Hepatocyte (in vitro differentiated cells): Measurements from ENCODE around the gene PRR12. TPM values are rescaled to one million over a fixed set of nuclear protein-coding genes. Genes with fewer than 3 reads are reported as not detected.

Experiments
- DNase-seq: peaks from one replicate; pipeline ENCODE4 v3.0.0-alpha.2; 2016; ENCODE audit warnings: low spot score
- H2AFZ ChIP-seq: fragments of 200-600 bp; sonication (generic); 2 replicates; pipeline ENCODE4 v1.6.0; 2016; ENCODE audit warnings: antibody characterized with exemption, mild to moderate bottlenecking
- H3K27ac ChIP-seq: fragments of 200-600 bp; sonication (generic); 2 replicates; pipeline ENCODE4 v1.5.1; 2016; ENCODE audit warnings: mild to moderate bottlenecking
- H3K27me3 ChIP-seq: fragments of 200-600 bp; sonication (generic); 2 replicates; pipeline ENCODE4 v1.6.1; 2016
- H3K36me3 ChIP-seq: fragments of 200-600 bp; sonication (generic); replicated peaks from 2 replicates; pipeline ENCODE4 v1.5.1; 2016; ENCODE audit warnings: low read depth; ENCODE audit not compliant: insufficient read depth
- H3K4me1 ChIP-seq: fragments of 200-600 bp; sonication (generic); 2 replicates; pipeline ENCODE4 v1.5.1; 2016; ENCODE audit warnings: mild to moderate bottlenecking, moderate library complexity; ENCODE audit not compliant: insufficient read depth
- H3K4me2 ChIP-seq: fragments of 200-600 bp; sonication (generic); 2 replicates; pipeline ENCODE4 v1.6.0; 2016
- H3K4me3 ChIP-seq: fragments of 200-600 bp; sonication (generic); 2 replicates; pipeline ENCODE4 v1.5.1; 2016; ENCODE audit warnings: mild to moderate bottlenecking
- H3K79me2 ChIP-seq: fragments of 200-600 bp; sonication (generic); 2 replicates; pipeline ENCODE4 v1.6.0; 2017; ENCODE audit warnings: mild to moderate bottlenecking
- H3K9me2 ChIP-seq: fragments of 200-600 bp; sonication (generic); replicated peaks from 2 replicates; pipeline ENCODE4 v1.6.0; 2017; ENCODE audit warnings: mild to moderate bottlenecking; ENCODE audit not compliant: insufficient read depth
- H3K9me3 ChIP-seq: fragments of 200-600 bp; sonication (generic); 2 replicates; pipeline ENCODE4 v1.5.1; 2016; ENCODE audit warnings: low read depth, mild to moderate bottlenecking
- H4K20me1 ChIP-seq: fragments of 200-600 bp; sonication (generic); 2 replicates; pipeline ENCODE4 v1.6.0; 2016; ENCODE audit warnings: mild to moderate bottlenecking; ENCODE audit not compliant: insufficient read depth, poor library complexity, severe bottlenecking
- EZH2 ChIP-seq: fragments of 200-600 bp; sonication (generic); IDR thresholded peaks from 2 replicates; pipeline ENCODE4 v1.6.1; 2016; ENCODE audit warnings: antibody characterized with exemption, mild to moderate bottlenecking, borderline replicate concordance
- EZH2phosphoT487 ChIP-seq: fragments of 200-600 bp; sonication (generic); IDR thresholded peaks from one replicate; pipeline ENCODE4 v1.6.1; 2018; ENCODE audit warnings: antibody characterized with exemption, mild to moderate bottlenecking, low read depth, moderate library complexity; ENCODE audit not compliant: unreplicated experiment, severe bottlenecking
- whole genome bisulfite sequencing: methylation state at CpG from one replicate; pipeline ENCODE4 v1.1.6; 2016; ENCODE audit warnings: low lambda C conversion rate; ENCODE audit errors: missing lambda C conversion rate; 5-methylcytosine and 5-hydroxymethylcytosine counted together
- polyA plus RNA-seq: library from polyadenylated mRNA; unstranded; fragments of >200 nt; fragmentation: Nextera tagmentation; extraction: Ambion mirVana; gene quantifications from 2 replicates; pipeline ENCODE4 v1.2.1, GENCODE V29; 2016
- total RNA-seq: library from RNA; depleted of rRNA; stranded (reverse); fragments of >200 nt; gene quantifications from 2 replicates; pipeline ENCODE4 v1.2.3, GENCODE V29; 2014
- TF ChIP-seq, protein P1 (sequence below): fragments of 200-600 bp; sonication (generic); IDR thresholded peaks from 2 replicates; pipeline ENCODE4 v1.5.1; 2016; ENCODE audit warnings: antibody characterized with exemption, mild to moderate bottlenecking; ENCODE audit not compliant: poor library complexity

The PRR12 gene
- total and polyA plus RNA-seq, 2 experiments from 2014 or later = 2.7 to 3.7 TPM

DNA sequence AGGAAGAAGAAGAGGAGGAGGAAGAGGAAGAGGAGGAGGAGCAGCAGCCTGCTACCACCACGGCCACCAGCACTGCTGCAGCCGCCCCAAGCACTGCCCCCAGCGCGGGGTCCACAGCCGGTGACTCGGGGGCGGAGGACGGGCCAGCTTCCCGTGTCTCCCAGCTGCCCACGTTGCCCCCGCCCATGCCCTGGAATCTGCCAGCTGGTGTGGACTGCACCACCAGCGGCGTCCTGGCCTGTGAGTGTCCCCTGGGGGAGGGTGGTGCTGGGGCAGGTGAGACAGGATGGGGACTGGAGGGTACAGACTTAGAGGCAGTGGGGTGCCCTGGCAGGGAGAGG, 62.5 kb downstream of the PRR12 start:
- H4K20me1 ChIP-seq = no peaks in the 10 kb centered on the region
- H3K4me2 ChIP-seq = no peak overlapping the region
- no peaks in the 10 kb centered on the region for H3K9me2 ChIP-seq
- no peak for DNase-seq
- H3K4me1 ChIP-seq = no peaks in the 10 kb centered on the region
- no peak overlapping the region for H3K4me3 ChIP-seq
- H3K9me3 ChIP-seq = no peaks in the 10 kb centered on the region
- H3K27ac ChIP-seq = no peak overlapping the region
- no peak overlapping the region for H2AFZ ChIP-seq
- 100% methylated on average over 9 of the region's 13 CpGs for WGBS
- no peaks in the 10 kb centered on the region for H3K27me3 ChIP-seq
- H3K36me3 ChIP-seq = no peaks in the 10 kb centered on the region
- TF ChIP-seq EZH2 (no peak), EZH2phosphoT487 (no peak)
- TF ChIP-seq, protein P1, sequence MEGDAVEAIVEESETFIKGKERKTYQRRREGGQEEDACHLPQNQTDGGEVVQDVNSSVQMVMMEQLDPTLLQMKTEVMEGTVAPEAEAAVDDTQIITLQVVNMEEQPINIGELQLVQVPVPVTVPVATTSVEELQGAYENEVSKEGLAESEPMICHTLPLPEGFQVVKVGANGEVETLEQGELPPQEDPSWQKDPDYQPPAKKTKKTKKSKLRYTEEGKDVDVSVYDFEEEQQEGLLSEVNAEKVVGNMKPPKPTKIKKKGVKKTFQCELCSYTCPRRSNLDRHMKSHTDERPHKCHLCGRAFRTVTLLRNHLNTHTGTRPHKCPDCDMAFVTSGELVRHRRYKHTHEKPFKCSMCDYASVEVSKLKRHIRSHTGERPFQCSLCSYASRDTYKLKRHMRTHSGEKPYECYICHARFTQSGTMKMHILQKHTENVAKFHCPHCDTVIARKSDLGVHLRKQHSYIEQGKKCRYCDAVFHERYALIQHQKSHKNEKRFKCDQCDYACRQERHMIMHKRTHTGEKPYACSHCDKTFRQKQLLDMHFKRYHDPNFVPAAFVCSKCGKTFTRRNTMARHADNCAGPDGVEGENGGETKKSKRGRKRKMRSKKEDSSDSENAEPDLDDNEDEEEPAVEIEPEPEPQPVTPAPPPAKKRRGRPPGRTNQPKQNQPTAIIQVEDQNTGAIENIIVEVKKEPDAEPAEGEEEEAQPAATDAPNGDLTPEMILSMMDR = no peak
- peaks cover 10% of the 10 kb centered on the region for H3K79me2 ChIP-seq

DNA sequence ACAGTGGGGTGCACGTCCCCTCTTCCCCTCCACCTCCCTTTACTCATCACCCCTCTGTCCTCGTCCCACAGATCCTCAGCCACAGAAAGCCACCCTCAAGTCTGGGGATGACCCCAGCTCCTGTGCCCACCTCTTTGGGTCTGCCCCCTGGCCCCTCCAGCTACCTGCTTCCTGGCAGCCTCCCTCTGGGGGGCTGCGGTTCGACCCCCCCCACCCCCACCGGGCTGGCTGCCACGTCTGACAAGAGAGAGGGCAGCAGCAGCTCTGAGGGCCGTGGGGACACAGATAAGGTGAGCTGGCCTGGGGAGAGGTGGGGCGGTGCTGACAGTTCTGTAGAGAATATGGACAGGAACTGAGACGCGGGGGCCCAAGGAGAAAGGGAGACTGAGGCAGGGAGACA, 63.6 kb downstream of the PRR12 start:
- Histone ChIP-seq H3K27ac (no peak overlapping the region), H3K27me3 (no peaks in the 10 kb centered on the region), H4K20me1 (no peaks in the 10 kb centered on the region), H3K79me2 (peaks cover 3% of the 10 kb centered on the region), H3K9me3 (no peaks in the 10 kb centered on the region), H3K4me3 (no peak overlapping the region), H3K9me2 (no peaks in the 10 kb centered on the region), H2AFZ (no peak overlapping the region), H3K4me1 (no peaks in the 10 kb centered on the region), H3K36me3 (no peaks in the 10 kb centered on the region), H3K4me2 (no peak overlapping the region)
- no peak for DNase-seq
- 94% methylated on average over 10 of the region's 10 CpGs for WGBS
- TF ChIP-seq, protein P1 = no peak
- TF ChIP-seq EZH2 (no peak), EZH2phosphoT487 (no peak)

DNA sequence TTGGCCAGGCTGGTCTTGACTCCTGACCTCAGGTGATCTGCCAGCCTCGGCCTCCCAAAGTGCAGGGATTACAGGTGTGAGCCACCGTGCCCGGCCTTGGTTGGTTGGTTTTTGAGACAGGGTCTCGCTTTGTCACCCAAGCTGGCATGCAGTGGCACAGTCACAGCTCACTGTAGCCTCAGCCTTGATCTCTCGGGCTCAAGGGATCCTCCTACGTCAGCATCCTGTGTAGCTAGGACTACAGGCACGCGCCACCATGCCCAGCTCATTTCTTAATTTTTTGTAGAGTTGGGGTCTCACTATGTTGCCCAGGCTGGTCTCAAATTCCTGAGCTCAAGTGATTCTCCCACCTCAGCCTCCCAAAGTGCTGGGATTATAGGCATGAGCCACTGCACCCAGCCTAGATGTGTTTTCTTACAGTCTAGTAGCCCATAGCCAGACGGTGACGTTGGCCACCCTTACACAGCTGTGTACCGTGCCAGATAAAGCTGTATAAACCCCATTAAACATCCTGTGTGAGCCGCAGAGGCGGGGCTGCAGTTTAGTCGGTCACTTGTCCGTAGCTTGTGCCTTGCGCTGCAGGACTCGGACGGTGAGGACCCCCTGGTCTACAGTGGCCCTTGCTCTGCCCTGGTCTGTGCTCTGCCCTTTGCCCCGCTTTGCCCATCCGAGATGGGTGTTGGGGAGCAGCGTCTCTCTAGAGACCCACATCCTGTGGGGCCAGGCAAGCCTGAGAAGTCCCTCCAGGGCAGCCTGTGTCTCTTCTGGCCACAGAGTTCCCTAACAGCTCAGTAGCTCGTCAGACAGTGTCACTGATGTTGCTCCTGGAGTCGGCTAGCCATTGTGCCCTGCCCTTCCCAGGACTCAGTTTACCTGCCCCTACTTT, 64.8 kb downstream of the PRR12 start:
- Histone ChIP-seq H3K9me3 (no peaks in the 10 kb centered on the region), H3K27me3 (no peaks in the 10 kb centered on the region), H3K27ac (no peak overlapping the region), H2AFZ (no peak overlapping the region), H3K9me2 (no peaks in the 10 kb centered on the region), H3K79me2 (no peaks in the 10 kb centered on the region), H3K36me3 (no peaks in the 10 kb centered on the region), H3K4me3 (no peak overlapping the region), H3K4me1 (no peaks in the 10 kb centered on the region), H4K20me1 (no peaks in the 10 kb centered on the region), H3K4me2 (no peak overlapping the region)
- TF ChIP-seq EZH2 (no peak), EZH2phosphoT487 (no peak)
- TF ChIP-seq, protein P1 = no peak
- no peak for DNase-seq
- WGBS = 95% methylated on average over 23 of the region's 23 CpGs
